ENCODE results near the gene STXBP6. TPM values are rescaled to one million over a fixed set of nuclear protein-coding genes. Genes with fewer than 3 reads are reported as not detected.

Gene STXBP6
- total RNA-seq, 1 donor from 2014 or later, result 11.0 TPM

DNA sequence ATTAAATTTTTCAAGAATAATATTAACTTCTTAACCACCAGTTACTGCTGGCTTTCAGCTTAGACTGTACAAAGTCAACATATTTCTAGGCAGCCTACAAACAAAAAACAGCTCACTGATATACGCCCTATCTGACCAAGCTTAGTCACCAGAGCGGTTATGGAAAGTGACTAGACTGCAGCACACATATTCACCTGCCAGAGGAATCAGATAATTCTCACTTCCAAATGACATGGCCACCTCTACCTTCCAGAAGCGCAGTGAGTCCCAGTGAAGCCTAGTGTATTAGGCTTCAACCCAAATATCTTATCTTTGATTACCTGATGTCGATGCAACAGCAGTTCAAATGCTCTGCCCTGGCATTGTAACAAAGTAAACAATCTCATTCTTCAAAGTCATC, 8.5 kb downstream of the STXBP6 start:
- H3K27me3 ChIP-seq, result peaks cover 1% of the 10 kb centered on the region
- H2AFZ ChIP-seq (replicated peaks), result no peak overlapping the region
- no peaks in the 10 kb centered on the region for H3K9me3 ChIP-seq (ENCODE audit: low read depth)
- no peak overlapping the region for H3K27ac Mint-ChIP-seq
- no peaks in the 10 kb centered on the region for H4K20me1 ChIP-seq (ENCODE audit: low read depth)
- no peak overlapping the region for H3K4me3 Mint-ChIP-seq
- no peaks in the 10 kb centered on the region for H3K4me1 Mint-ChIP-seq
- TF ChIP-seq EZH2phosphoT487 (IDR thresholded peaks at IDR 0.05), result no peak
- TF ChIP-seq CTCF (IDR thresholded peaks at IDR 0.05), result no peak
- TF ChIP-seq EZH2 (IDR thresholded peaks at IDR 0.05), result no peak
- no peak overlapping the region for H3K4me2 ChIP-seq
- H3K9ac ChIP-seq, result no peak overlapping the region
- H3K79me2 ChIP-seq (ENCODE audit: low read depth), result no peaks in the 10 kb centered on the region
- no peak for DNase-seq (ENCODE audit: low spot score)
- H3K27me3 Mint-ChIP-seq (ENCODE audit: insufficient read depth, low read depth), result no peaks in the 10 kb centered on the region
- H3K36me3 ChIP-seq, result no peaks in the 10 kb centered on the region
- no peak overlapping the region for H3K4me3 ChIP-seq
- H3K9me3 Mint-ChIP-seq, result no peaks in the 10 kb centered on the region
- H3K4me1 ChIP-seq, result no peaks in the 10 kb centered on the region
- no peak overlapping the region for H3K27ac ChIP-seq
- no peaks in the 10 kb centered on the region for H3F3A ChIP-seq (ENCODE audit: low read depth)
- no peaks in the 10 kb centered on the region for H3K36me3 Mint-ChIP-seq

GRCh38 chr14:25039933-25040332, 10.0 kb downstream of the STXBP6 start:
- H3F3A ChIP-seq (ENCODE audit: low read depth), result no peaks in the 10 kb centered on the region
- no peaks in the 10 kb centered on the region for H3K9me3 ChIP-seq (ENCODE audit: low read depth)
- H3K36me3 ChIP-seq, result no peaks in the 10 kb centered on the region
- Mint-ChIP-seq H3K36me3 (no peaks in the 10 kb centered on the region), H3K4me3 (no peak overlapping the region), H3K4me1 (no peaks in the 10 kb centered on the region), H3K27me3 (ENCODE audit: insufficient read depth, low read depth) (no peaks in the 10 kb centered on the region), H3K27ac (no peak overlapping the region), H3K9me3 (no peaks in the 10 kb centered on the region)
- no peaks in the 10 kb centered on the region for H4K20me1 ChIP-seq (ENCODE audit: low read depth)
- H3K4me3 ChIP-seq, result no peak overlapping the region
- H3K4me1 ChIP-seq, result no peaks in the 10 kb centered on the region
- no peak overlapping the region for H2AFZ ChIP-seq (replicated peaks)
- H3K27ac ChIP-seq, result no peak overlapping the region
- no peak overlapping the region for H3K4me2 ChIP-seq
- no peak for DNase-seq (ENCODE audit: low spot score)
- H3K79me2 ChIP-seq (ENCODE audit: low read depth), result no peaks in the 10 kb centered on the region
- no peak for TF ChIP-seq EZH2 (IDR thresholded peaks at IDR 0.05)
- TF ChIP-seq CTCF (IDR thresholded peaks at IDR 0.05), result no peak
- no peak for TF ChIP-seq EZH2phosphoT487 (IDR thresholded peaks at IDR 0.05)
- no peak overlapping the region for H3K9ac ChIP-seq
- no peaks in the 10 kb centered on the region for H3K27me3 ChIP-seq

- H3K9me3 ChIP-seq (ENCODE audit: low read depth), result no peaks in the 10 kb centered on the region
- Mint-ChIP-seq H3K27ac (no peak overlapping the region), H3K27me3 (ENCODE audit: insufficient read depth, low read depth) (no peaks in the 10 kb centered on the region), H3K4me3 (no peak overlapping the region), H3K36me3 (no peaks in the 10 kb centered on the region), H3K4me1 (no peaks in the 10 kb centered on the region), H3K9me3 (no peaks in the 10 kb centered on the region)
- no peak for TF ChIP-seq CTCF (IDR thresholded peaks at IDR 0.05)
- no peak for TF ChIP-seq EZH2 (IDR thresholded peaks at IDR 0.05)
- TF ChIP-seq EZH2phosphoT487 (IDR thresholded peaks at IDR 0.05), result no peak
- H3K27ac ChIP-seq, result no peak overlapping the region
- H3K9ac ChIP-seq, result no peak overlapping the region
- no peak overlapping the region for H2AFZ ChIP-seq (replicated peaks)
- H3K27me3 ChIP-seq, result no peaks in the 10 kb centered on the region
- DNase-seq (ENCODE audit: low spot score), result no peak
- H3F3A ChIP-seq (ENCODE audit: low read depth), result no peaks in the 10 kb centered on the region
- H3K79me2 ChIP-seq (ENCODE audit: low read depth), result no peaks in the 10 kb centered on the region
- no peak overlapping the region for H3K4me2 ChIP-seq
- H3K4me1 ChIP-seq, result no peaks in the 10 kb centered on the region
- H4K20me1 ChIP-seq (ENCODE audit: low read depth), result no peaks in the 10 kb centered on the region
- H3K36me3 ChIP-seq, result no peaks in the 10 kb centered on the region
- H3K4me3 ChIP-seq, result no peak overlapping the region
Measured at GRCh38 chr14:25038044-25038668, 11.8 kb downstream of the STXBP6 start.

All from neural progenitor cell (in vitro differentiated cells).